Endothelial cell (in vitro differentiated cells): ENCODE data around the gene NGEF. TPM values are rescaled to one million over a fixed set of nuclear protein-coding genes. Genes with fewer than 3 reads are reported as not detected.

ENCODE experiments used
- DNase-seq: peaks from one replicate; pipeline ENCODE4 v3.0.0; 2021; ENCODE audit warnings: low spot score
- H3K27ac Mint-ChIP-seq: one replicate; pipeline ENCODE4 v1.8.0; 2021; ENCODE audit warnings: mixed read lengths, inconsistent platforms; ENCODE audit not compliant: unreplicated experiment
- H3K27me3 Mint-ChIP-seq: one replicate; pipeline ENCODE4 v1.8.0; 2021; ENCODE audit warnings: mild to moderate bottlenecking, moderate library complexity, mixed read lengths, inconsistent platforms; ENCODE audit not compliant: unreplicated experiment
- H3K36me3 Mint-ChIP-seq: one replicate; pipeline ENCODE4 v1.8.0; 2021; ENCODE audit warnings: mild to moderate bottlenecking, low read depth, mixed read lengths, inconsistent platforms; ENCODE audit not compliant: unreplicated experiment
- H3K4me1 Mint-ChIP-seq: one replicate; pipeline ENCODE4 v1.8.0; 2021; ENCODE audit warnings: mild to moderate bottlenecking, mixed read lengths, inconsistent platforms; ENCODE audit not compliant: unreplicated experiment
- H3K4me3 Mint-ChIP-seq: one replicate; pipeline ENCODE4 v1.8.0; 2021; ENCODE audit warnings: mild to moderate bottlenecking, mixed read lengths, inconsistent platforms; ENCODE audit not compliant: unreplicated experiment
- H3K9me3 Mint-ChIP-seq: one replicate; pipeline ENCODE4 v1.8.0; 2021; ENCODE audit warnings: mixed read lengths, inconsistent platforms; ENCODE audit not compliant: unreplicated experiment
- CTCF ChIP-seq: fragments of 200-600 bp; sonication (generic); IDR thresholded peaks from one replicate; pipeline ENCODE4 v1.5.0; 2021; ENCODE audit warnings: antibody characterized with exemption; ENCODE audit not compliant: unreplicated experiment
- total RNA-seq: library from RNA; stranded (reverse); fragmentation: NEBNext Ultra II Directional; extraction: Animal tissue kit (Norgen Biotek cat#: 25700); gene quantifications from one replicate; pipeline ENCODE4 v1.2.1, GENCODE V29; 2021; ENCODE audit not compliant: unreplicated experiment

NGEF gene
- total RNA-seq, 1 donor from 2014 or later = 1.4 TPM

DNA sequence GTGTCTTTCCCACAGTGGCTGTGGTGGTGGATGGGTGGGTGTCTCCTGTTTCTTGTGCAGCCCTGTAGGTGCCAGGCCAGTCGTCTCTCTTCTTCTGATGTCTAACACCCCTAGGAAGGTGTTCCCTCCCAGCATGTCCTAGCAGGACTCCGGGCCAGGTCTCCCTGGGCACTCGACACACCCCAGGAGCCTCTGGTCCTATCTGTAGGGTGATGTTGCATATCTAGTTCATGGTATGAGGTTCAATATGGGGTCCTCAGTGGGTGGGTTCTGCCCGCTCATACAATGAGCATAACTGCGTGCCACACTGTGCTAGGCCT, 14.4 kb downstream of the NGEF start:
- no peaks in the 10 kb centered on the region for H3K9me3 Mint-ChIP-seq
- peaks cover 4% of the 10 kb centered on the region for H3K27me3 Mint-ChIP-seq
- no peaks in the 10 kb centered on the region for H3K36me3 Mint-ChIP-seq
- no peaks in the 10 kb centered on the region for H3K4me1 Mint-ChIP-seq
- TF ChIP-seq CTCF = no peak
- H3K27ac Mint-ChIP-seq = no peak overlapping the region
- DNase-seq = no peak
- no peak overlapping the region for H3K4me3 Mint-ChIP-seq

DNA sequence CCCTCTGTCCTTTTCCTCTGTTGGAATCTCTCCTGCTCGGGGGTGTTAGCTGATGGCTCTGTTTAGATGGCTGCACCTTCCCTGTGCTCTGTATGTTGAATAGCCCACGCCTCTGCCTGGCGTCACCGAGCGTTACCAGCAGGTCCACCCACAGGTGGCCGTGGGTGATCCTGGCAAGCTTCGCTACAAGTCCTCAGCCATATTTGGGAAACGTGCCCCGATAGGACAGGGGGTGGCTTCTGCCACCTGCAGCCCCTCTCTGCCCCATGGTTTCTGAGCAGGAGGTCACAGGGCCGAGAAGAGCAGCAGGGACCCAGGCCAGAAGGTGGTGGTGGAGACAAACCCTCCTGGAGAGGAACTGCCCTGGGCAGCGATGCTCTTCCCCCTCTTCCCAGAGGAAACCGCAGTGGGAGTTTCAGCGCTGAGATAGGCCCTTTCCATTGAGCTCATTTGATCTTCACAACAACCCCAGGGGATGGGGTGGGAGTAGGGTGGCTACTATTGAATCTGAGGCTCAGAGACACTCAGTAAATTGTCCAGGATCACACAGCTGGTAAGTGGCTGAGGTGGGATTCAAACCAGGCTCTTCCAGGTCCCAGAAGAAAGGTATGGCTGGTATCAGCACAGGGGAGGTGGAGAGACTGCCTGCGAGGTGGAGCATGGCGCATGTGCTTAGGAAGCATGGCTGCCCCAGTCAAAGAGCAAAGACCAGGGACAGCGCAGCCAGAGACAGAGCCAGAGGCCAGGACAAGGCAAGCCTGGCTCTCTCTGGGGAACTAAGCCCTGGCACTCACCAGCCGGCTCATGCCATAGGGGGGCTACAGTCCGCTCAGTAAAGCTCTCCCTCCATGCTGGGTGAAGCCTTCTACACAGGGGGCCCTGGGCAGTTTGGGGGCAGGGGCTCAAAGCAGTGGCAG, 15.0 kb downstream of the NGEF start:
- Mint-ChIP-seq H3K27me3 (peaks cover 4% of the 10 kb centered on the region), H3K4me3 (no peak overlapping the region), H3K4me1 (no peaks in the 10 kb centered on the region), H3K27ac (no peak overlapping the region), H3K36me3 (no peaks in the 10 kb centered on the region), H3K9me3 (no peaks in the 10 kb centered on the region)
- no peak for TF ChIP-seq CTCF
- DNase-seq = no peak

- no peak for DNase-seq
- Mint-ChIP-seq H3K27ac (no peak overlapping the region), H3K9me3 (no peaks in the 10 kb centered on the region), H3K36me3 (no peaks in the 10 kb centered on the region), H3K27me3 (peaks cover 4% of the 10 kb centered on the region), H3K4me1 (no peaks in the 10 kb centered on the region), H3K4me3 (no peak overlapping the region)
- no peak for TF ChIP-seq CTCF
Observed at GRCh38 chr2:232994446-232994845, 18.6 kb downstream of the NGEF start.

GRCh38 chr2:232993231-232993821, 19.7 kb downstream of the NGEF start:
- no peaks in the 10 kb centered on the region for H3K4me1 Mint-ChIP-seq
- no peak for TF ChIP-seq CTCF
- H3K36me3 Mint-ChIP-seq = no peaks in the 10 kb centered on the region
- DNase-seq = no peak
- no peak overlapping the region for H3K27ac Mint-ChIP-seq
- no peaks in the 10 kb centered on the region for H3K9me3 Mint-ChIP-seq
- peaks cover 4% of the 10 kb centered on the region for H3K27me3 Mint-ChIP-seq
- no peak overlapping the region for H3K4me3 Mint-ChIP-seq

GRCh38 chr2:232986155-232986554, 26.9 kb downstream of the NGEF start:
- no peaks in the 10 kb centered on the region for H3K9me3 Mint-ChIP-seq
- no peak overlapping the region for H3K27ac Mint-ChIP-seq
- no peak overlapping the region for H3K4me3 Mint-ChIP-seq

More at GRCh38 chr2:232986155-232986554, 26.9 kb downstream of the NGEF start:
- no peak for DNase-seq
- Mint-ChIP-seq H3K27me3 (no peaks in the 10 kb centered on the region), H3K4me1 (peaks cover 3% of the 10 kb centered on the region), H3K36me3 (no peaks in the 10 kb centered on the region)
- TF ChIP-seq CTCF = no peak
